Gastrocnemius medialis (tissue), 4 donors: ENCODE data around the gene FOXJ2.
"Not testable (repeated sequence)": the region's sequence is repeated elsewhere in the genome, so short reads cannot be mapped to it uniquely, and the experiment has no call there.

Experiments
- CTCF ChIP-seq, 5 experiments: fragments of 450-650 bp in 3 of 5; fragments of 200-600 bp in 2 of 5; sonication (generic) in 2 of 5; IDR thresholded peaks in 4 of 5; conservative IDR thresholded peaks in 1 of 5; 1 replicate in 4 of 5; 2 replicates in 1 of 5; pipeline ENCODE4 v1.5.1; 2016 to 2019; ENCODE audit warnings: antibody characterized with exemption in 5 of 5, mild to moderate bottlenecking in 3 of 5, moderate library complexity in 3 of 5
- POLR2A ChIP-seq, 2 donors: fragments of 450-650 bp; IDR thresholded peaks; one replicate each; pipeline ENCODE4 v1.6.1; 2017; ENCODE audit warnings: antibody characterized with exemption in 2 of 2, mild to moderate bottlenecking in 2 of 2, moderate library complexity in 2 of 2

DNA sequence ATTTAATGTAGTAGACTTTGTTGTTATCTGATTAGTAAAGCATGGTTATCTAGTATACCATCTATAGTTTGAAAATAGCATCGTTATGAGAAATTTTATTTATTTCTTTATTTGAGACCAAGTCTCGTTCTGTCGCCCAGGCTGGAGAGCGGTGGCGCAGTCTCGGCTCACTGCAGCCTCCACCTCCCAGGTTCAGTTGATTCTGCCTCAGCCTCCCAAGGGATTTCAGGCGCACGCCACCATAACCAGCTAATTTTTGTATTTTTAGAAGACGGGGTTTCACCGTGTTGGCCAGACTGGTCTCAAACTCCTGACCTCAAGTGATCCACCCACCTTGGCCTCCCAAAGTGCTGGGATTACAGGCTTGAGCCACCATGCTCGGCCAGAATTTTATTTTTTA lies 56.8 kb downstream of the FOXJ2 start:
- not testable (repeated sequence) for TF ChIP-seq CTCF (IDR thresholded peaks at IDR 0.05 in 4 of 5, conservative IDR thresholded peaks at IDR 0.05 in 1 of 5); POLR2A (IDR thresholded peaks at IDR 0.05)
